HAP-1 (cell line): ENCODE measurements around the gene ECM2.
A peak's percentile ranks its signal among the peaks of the same experiment; 100 is the strongest.

Source experiments
- DNase-seq, 2 experiments: peaks; one replicate each; pipeline ENCODE4 v3.0.0-alpha.2; 2016 to 2020; ENCODE audit warnings: low spot score in 2 of 2
- H3K27me3 ChIP-seq: fragments of 250-450 bp; sonication (Bioruptor Pico); 2 replicates; pipeline ENCODE4 v1.5.1; 2020; ENCODE audit warnings: low read depth, mild to moderate bottlenecking, moderate library complexity
- H3K36me3 ChIP-seq: fragments of 250-450 bp; sonication (Bioruptor Pico); replicated peaks from 2 replicates; pipeline ENCODE4 v1.5.1; 2020; ENCODE audit warnings: mild to moderate bottlenecking
- H3K4me1 ChIP-seq: fragments of 250-450 bp; sonication (Bioruptor Pico); 2 replicates; pipeline ENCODE4 v1.5.1; 2020; ENCODE audit warnings: mild to moderate bottlenecking
- H3K4me3 ChIP-seq: fragments of 250-450 bp; sonication (Bioruptor Pico); 2 replicates; pipeline ENCODE4 v1.5.1; 2020; ENCODE audit warnings: mild to moderate bottlenecking, moderate library complexity
- H3K9me3 ChIP-seq: fragments of 250-450 bp; sonication (Bioruptor Pico); 2 replicates; pipeline ENCODE4 v1.5.1; 2020; ENCODE audit warnings: mild to moderate bottlenecking, moderate library complexity
- in situ Hi-C: fragments of 300-500 bp; cut with MboI; formaldehyde crosslinking; loops from 3 replicates; pipeline ENCODE4 v1.14.3; 2020; ENCODE audit warnings: low sequenced_read_pairs, inconsistent platforms, mixed read lengths

ECM2 gene

DNA sequence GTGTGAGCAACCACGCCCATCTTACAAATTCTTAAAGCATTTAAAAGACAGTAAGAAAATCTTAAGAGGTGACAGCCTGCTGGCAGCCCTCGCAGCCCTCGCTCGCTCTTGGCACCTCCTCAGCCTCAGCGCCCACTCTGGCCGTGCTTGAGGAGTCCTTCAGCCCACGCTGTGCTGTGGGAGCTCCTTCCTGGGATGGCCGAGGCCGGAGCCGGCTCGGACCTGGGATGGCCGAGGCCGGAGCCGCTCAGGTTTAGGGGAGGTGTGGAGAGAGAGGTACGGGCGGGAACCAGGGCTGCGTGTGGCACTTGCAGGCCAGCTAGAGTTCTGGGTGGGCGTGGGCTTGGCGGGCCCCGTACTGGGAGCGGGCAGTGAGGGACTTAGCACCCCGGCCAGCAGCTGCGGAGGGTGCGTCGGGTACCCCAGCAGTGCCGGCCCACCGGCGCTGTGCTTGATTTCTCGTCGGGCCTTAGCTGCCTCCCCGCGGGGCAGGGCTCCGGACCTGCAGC, 9.3 kb upstream of the ECM2 start:
- in situ Hi-C loops = no loop called here
- Histone ChIP-seq H3K27me3 (no peaks in the 10 kb centered on the region), H3K36me3 (no peaks in the 10 kb centered on the region), H3K9me3 (no peaks in the 10 kb centered on the region), H3K4me1 (no peaks in the 10 kb centered on the region), H3K4me3 (no peak overlapping the region)
- DNase-seq = no peak

DNA sequence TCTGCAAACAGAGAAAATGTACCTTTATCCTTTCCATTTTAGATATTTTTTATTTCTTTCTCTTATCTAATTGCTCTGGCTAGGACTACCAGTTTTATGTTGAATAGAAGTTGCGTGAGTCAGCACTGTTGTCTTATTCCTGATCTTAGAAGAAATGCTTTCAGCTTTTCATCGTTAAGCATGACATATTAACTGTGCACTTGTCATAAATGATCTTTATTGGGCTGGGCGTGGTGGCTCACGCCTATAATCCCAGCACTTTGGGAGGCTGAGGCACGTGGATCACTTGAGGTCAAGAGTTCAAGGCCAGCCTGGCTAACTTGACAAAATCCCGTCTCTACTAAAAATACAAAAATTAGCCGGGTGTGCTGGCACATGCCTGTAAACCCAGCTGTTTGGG, 8.2 kb upstream of the ECM2 start:
- no peak for DNase-seq
- Histone ChIP-seq H3K36me3 (no peaks in the 10 kb centered on the region), H3K9me3 (no peaks in the 10 kb centered on the region), H3K4me3 (no peak overlapping the region), H3K27me3 (no peaks in the 10 kb centered on the region), H3K4me1 (no peaks in the 10 kb centered on the region)
- in situ Hi-C loops = no loop called here

DNA sequence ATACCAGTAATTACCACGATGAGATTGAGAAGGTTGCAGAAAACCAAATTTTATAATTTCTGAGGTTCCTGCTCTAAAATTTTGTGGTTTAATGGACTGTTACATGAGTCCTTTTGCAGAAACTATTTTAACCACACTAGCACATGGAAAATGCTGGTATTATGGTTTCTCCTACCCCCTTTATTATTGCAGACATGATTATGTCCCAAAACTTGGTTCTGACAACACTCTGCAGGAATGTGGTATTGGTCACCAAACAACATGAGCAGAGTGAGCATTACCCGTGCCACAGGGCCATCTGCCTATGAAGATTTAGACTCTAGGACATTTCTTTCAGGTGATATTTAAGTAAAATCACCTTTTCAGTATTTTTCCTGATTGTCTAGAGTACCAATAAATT, 2.8 kb upstream of the ECM2 start:
- H3K4me1 ChIP-seq = peaks cover 12% of the 10 kb centered on the region
- DNase-seq = no peak
- no peaks in the 10 kb centered on the region for H3K36me3 ChIP-seq
- H3K9me3 ChIP-seq = no peaks in the 10 kb centered on the region
- no peak overlapping the region for H3K4me3 ChIP-seq
- no peaks in the 10 kb centered on the region for H3K27me3 ChIP-seq
- in situ Hi-C loops = no loop called here

DNA sequence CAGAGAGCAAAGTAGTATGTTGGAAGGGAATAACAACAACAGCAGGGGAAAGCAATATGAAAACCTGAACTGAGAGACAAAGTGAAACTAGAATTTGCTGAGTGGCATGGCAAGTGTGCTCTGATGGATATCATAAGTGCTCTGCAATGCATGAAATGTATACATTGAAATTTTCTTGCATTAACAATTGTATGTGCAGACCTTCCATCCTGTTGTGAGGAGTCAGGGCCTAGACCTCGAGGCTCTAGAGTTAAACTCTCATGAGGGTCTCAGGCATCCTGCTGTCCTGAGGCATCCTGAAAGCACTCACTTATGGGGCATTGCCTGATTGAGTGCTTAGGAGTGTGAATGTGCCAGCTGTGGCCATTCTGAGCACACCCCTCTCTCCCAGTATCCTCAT, 1.1 kb downstream of the ECM2 start:
- Histone ChIP-seq H3K4me3 (no peak overlapping the region), H3K27me3 (no peaks in the 10 kb centered on the region), H3K9me3 (no peaks in the 10 kb centered on the region), H3K4me1 (peaks cover 12% of the 10 kb centered on the region), H3K36me3 (no peaks in the 10 kb centered on the region)
- in situ Hi-C loops = no loop called here
- DNase-seq = no peak

DNA sequence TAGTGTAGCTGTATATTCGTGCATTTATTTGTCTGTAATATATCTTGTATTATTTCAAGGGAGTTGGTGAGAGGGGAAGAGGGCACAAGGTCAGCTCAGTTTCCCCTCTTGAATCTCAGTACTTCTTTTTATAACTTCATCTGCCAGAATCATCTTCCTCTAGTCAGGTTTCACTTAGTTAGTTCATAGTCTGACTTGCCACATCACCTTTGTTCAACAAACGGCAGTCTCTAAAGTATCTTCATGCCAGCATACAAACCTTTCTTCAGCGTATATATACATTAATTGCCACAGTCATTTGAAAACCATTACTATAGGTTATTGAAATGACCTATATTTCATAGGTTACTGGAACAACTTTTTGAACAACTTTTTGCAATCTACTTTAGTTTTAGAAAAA, 1.6 kb downstream of the ECM2 start:
- in situ Hi-C loops = no loop called here
- H3K4me3 ChIP-seq = no peak overlapping the region

DNA sequence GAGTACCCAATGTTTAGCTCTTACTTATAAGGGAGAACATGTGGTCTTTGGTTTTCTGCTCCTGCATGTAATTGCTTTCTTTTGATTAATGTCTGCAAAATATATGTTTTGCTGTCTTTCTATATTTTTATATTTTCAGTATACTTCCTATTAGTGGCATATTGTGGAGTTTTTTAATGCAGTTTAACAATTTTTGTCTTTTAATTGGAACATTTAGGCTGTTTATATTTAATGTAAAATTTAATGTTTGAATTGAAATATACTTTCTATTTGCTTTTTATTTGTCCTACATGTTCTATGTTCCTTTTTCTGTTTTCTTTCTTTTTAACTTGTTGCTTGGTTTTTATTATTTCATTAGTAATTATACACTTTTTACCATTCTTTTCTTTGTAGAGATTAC, 4.9 kb downstream of the ECM2 start:
- Histone ChIP-seq H3K27me3 (no peaks in the 10 kb centered on the region), H3K9me3 (no peaks in the 10 kb centered on the region), H3K4me3 (no peak overlapping the region), H3K36me3 (no peaks in the 10 kb centered on the region), H3K4me1 (peaks cover 10% of the 10 kb centered on the region)
- DNase-seq = no peak
- in situ Hi-C loops = no loop called here

More for the DNA sequence above, 1.6 kb downstream of the ECM2 start:
- DNase-seq = no peak
- no peaks in the 10 kb centered on the region for H3K27me3 ChIP-seq
- H3K36me3 ChIP-seq = no peaks in the 10 kb centered on the region
- peaks cover 12% of the 10 kb centered on the region for H3K4me1 ChIP-seq
- no peaks in the 10 kb centered on the region for H3K9me3 ChIP-seq

DNA sequence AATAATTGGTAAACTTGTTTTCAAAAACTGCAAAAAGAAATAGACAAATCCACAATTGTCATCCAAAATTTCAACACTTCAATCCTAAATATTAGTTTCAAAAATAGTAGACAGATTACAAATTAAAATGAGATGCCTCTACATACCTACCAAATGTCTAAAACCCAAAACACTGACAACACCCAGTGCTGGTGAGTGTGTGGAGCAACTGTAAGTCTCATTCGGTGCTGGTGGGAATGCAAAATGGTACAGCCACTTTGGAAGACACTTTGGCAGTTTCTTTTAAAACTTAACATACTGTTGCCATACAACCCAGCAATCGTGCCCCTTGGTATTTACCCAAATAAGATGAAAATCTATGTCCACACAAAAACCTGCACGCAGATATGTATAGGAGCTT, 6.7 kb downstream of the ECM2 start:
- H3K4me1 ChIP-seq = peaks cover 5% of the 10 kb centered on the region; the same call in 1 of the 2 replicates

DNA sequence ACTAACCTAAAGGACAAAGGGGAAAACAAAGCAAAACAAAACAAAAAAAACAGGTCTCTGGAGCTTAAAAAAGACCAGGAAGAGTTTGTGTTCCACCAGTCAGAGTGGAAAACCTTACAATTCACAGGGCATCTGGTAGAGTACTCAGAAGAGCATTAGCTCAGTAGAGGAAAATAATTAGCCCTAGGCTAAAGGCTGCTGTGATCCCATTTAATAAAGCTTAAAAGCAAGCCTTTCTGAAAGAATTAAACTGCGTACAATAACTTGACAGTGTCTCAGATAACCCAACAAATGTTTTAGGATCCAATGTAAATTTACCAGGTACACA, 7.3 kb downstream of the ECM2 start:
- no peaks in the 10 kb centered on the region for H3K9me3 ChIP-seq
- peak in 1 of 2 experiments; percentile 14 for DNase-seq
- in situ Hi-C loops = no loop called here
- H3K36me3 ChIP-seq = no peaks in the 10 kb centered on the region
- H3K4me3 ChIP-seq = no peak overlapping the region
- no peaks in the 10 kb centered on the region for H3K27me3 ChIP-seq
- peaks cover 5% of the 10 kb centered on the region; the same call in 1 of the 2 replicates for H3K4me1 ChIP-seq

More for the DNA sequence above, 6.7 kb downstream of the ECM2 start:
- DNase-seq = no peak
- H3K9me3 ChIP-seq = no peaks in the 10 kb centered on the region
- no peak overlapping the region for H3K4me3 ChIP-seq
- H3K27me3 ChIP-seq = no peaks in the 10 kb centered on the region
- no peaks in the 10 kb centered on the region for H3K36me3 ChIP-seq
- in situ Hi-C loops = no loop called here

DNA sequence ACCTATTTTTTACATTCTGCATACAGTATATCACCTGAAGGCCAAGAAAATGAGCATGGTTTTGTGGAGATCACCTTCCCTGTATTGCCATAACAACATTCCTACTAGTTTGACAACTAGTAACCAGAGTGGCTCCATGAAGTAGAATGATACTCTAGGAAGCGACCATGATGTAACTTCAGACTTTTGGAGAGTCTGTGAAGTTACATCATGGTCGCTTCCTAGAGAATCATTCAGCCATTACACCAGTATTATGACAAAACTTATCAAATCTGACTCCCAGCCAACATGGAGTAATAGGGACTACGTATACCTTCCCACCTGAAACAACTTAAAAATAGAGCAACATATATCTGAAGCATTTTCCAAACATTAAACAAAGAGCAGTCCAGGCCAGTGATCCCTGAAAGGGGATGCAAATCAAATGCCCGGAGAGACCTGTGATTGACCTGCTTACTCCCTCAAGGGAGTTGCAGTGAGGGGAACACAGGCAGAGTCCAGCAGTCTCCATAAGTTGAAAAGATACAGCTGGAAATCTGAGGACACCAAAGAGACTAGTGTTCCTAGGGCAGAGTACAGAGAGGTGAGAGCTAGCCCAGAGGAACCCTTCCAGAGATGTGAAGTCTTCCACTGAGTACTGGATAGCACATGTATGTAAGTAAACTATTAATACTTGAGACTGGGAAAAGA, 7.8 kb downstream of the ECM2 start:
- Histone ChIP-seq H3K36me3 (no peaks in the 10 kb centered on the region), H3K9me3 (no peaks in the 10 kb centered on the region), H3K4me1 (peaks cover 5% of the 10 kb centered on the region; the same call in 1 of the 2 replicates), H3K4me3 (no peak overlapping the region), H3K27me3 (no peaks in the 10 kb centered on the region)
- in situ Hi-C loops = no loop called here
- no peak for DNase-seq

DNA sequence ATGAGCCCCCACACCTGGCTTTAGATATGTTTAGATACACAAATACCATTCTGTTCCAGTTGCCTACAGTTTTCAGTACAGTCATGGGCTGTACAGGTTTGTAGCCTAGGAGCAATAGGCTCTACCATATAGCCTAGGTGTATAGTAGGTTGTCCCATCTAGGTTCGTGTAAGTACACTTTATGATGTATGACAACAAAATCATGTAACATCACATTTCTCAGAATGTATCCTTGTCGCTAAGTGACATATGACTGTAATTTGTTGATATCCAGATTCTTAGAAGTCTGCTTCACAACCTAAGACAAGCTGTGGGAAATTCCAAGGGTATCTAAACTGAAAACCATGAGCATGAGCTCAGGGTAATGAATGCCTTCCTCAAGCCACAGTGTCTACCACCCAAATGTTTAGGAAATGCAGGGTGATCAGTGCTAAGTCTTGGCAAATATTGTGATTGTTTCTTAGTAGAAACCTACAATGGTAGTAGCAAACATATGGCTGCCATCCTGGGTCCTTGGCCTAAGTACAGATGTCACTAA, 8.4 kb downstream of the ECM2 start:
- DNase-seq = no peak
- peaks cover 5% of the 10 kb centered on the region; the same call in 1 of the 2 replicates for H3K4me1 ChIP-seq
- H3K27me3 ChIP-seq = no peaks in the 10 kb centered on the region
- no peak overlapping the region for H3K4me3 ChIP-seq
- in situ Hi-C loops = no loop called here
- no peaks in the 10 kb centered on the region for H3K9me3 ChIP-seq
- H3K36me3 ChIP-seq = no peaks in the 10 kb centered on the region

DNA sequence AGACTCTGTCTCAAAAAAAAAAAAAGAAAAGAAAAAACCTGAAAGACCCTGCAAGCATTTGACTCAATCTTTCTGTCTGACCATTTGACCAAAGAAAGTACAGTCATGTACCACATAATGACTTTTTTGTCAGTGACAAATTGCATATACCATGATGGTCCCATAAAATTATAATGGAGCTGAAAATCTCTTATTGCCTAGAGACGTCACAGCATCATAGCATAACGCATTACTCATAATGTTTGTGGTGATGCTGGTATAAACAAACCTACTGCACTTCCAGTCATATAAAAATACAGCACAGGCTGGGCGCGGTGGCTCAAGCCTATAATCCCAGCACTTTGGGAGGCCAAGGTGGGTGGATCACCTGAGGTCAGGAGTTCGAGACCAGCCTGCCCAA, 10.5 kb downstream of the ECM2 start:
- Histone ChIP-seq H3K4me1 (peaks cover 5% of the 10 kb centered on the region; the same call in 1 of the 2 replicates), H3K4me3 (no peak overlapping the region), H3K36me3 (no peaks in the 10 kb centered on the region), H3K9me3 (no peaks in the 10 kb centered on the region), H3K27me3 (no peaks in the 10 kb centered on the region)
- no peak for DNase-seq
- in situ Hi-C loops = no loop called here

DNA sequence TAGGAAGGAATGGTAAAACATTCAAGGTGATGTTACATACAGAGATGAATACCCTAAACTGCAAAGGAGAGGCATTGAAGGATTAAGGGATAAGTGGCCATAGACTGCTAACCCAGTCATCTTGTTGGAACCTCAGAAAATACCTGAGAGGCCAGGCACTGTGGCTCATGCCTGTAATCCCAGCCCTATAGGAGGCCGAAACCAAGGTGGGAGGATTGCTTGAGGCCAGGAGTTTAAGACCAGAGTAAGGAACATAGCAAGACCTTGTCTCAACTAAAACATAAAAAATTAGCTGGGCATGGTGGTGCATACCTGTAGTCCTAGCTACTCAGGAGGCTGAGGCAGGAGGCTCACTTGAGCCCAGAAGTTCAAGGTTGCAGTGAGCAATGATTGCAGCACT, 10.9 kb downstream of the ECM2 start:
- in situ Hi-C loops = no loop called here
- no peak for DNase-seq
- Histone ChIP-seq H3K36me3 (no peaks in the 10 kb centered on the region), H3K9me3 (no peaks in the 10 kb centered on the region), H3K4me3 (no peak overlapping the region), H3K4me1 (peaks cover 5% of the 10 kb centered on the region; the same call in 1 of the 2 replicates), H3K27me3 (no peaks in the 10 kb centered on the region)

DNA sequence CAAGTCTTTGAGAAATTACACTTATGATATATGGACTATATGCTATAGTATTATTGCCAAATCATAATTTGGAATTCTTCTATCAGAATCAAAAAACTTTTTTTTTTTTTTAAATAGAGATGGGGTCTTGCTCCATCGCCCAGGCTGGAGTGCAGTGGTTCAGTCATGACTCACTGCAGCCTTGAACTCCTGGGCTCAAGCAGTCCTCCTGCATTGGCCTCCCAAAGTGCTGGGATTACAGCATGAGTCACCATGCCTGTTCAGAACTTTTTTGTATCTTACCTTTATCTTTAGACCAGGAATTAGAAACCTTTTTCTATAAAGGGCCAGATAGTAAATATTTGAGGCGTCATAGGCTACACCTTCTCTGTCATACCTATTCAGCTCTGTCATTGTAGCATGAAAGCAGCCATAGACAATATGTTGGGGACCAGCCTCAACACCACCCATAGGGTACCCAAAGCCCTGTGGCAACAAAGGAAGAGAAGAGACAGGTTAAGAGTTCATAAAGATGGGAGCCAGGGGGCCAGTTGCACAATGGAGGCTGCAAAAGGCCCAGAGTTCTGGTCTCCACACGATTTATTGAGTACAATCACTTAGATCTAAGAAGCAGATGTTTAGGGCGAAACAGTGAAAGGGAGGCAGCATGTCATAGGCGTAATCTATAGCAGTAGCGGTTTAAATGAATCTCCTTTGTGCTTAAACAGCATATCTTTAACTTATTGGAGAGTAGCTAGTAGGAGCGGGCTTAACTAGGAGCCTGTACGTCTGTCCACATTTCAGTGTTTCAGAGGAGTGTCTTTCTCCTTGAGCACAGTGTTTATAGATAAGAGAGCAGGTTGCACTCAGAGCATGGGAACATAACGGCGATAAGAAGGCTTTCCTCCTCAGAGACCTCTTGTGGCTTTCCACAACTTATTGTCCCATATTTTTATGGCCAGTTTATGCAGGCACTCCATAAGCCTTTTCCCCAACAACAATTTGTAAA, 12.5 kb downstream of the ECM2 start:
- in situ Hi-C loops = no loop called here
- no peak overlapping the region for H3K4me3 ChIP-seq
- H3K27me3 ChIP-seq = no peaks in the 10 kb centered on the region
- H3K4me1 ChIP-seq = peaks cover 1% of the 10 kb centered on the region; the same call in 1 of the 2 replicates
- no peaks in the 10 kb centered on the region for H3K36me3 ChIP-seq
- H3K9me3 ChIP-seq = no peaks in the 10 kb centered on the region
- no peak for DNase-seq

DNA sequence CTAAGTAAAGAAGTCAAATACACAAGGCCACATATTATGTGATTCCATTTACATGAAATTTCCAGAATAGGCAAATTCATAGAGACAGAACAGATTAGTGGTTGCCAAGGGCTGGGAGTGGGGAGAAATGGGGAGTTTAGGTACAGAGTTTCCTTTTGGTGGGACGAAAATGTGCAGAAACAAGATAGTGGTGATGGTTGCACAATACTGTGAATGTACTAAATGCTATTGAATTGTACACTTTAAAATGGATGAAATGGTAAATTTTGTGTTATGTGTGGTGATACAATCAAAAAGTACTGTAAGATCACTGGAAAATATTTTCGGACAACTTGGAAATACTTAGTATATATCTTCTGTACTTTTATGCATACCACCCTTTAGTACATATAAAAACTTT, 15.0 kb downstream of the ECM2 start:
- H3K4me3 ChIP-seq = no peak overlapping the region
- no peaks in the 10 kb centered on the region for H3K9me3 ChIP-seq
- no peaks in the 10 kb centered on the region for H3K27me3 ChIP-seq
- H3K4me1 ChIP-seq = peaks cover 13% of the 10 kb centered on the region
- H3K36me3 ChIP-seq = no peaks in the 10 kb centered on the region
- in situ Hi-C loops = no loop called here
- no peak for DNase-seq
